GM19238 (cell line): Measurements from ENCODE around the gene HSH2D.
A peak's percentile ranks its signal among the peaks of the same experiment; 100 is the strongest.
"Not testable (repeated sequence)": the region's sequence is repeated elsewhere in the genome, so short reads cannot be mapped to it uniquely, and the experiment has no call there.

Source experiments
- DNase-seq: peaks from one replicate; pipeline ENCODE4 v3.0.0; 2011; ENCODE audit warnings: low spot score; ENCODE audit not compliant: insufficient read length

Gene HSH2D

GRCh38 chr19:16154557-16154956 lies 11.1 kb downstream of the HSH2D start:
- no peak for DNase-seq

- DNase-seq, result no peak
Observed at GRCh38 chr19:16155128-16155527, 11.6 kb downstream of the HSH2D start.

- DNase-seq, result no peak
Observed at GRCh38 chr19:16156904-16157303, 13.4 kb downstream of the HSH2D start.

GRCh38 chr19:16157601-16158000 lies 14.1 kb downstream of the HSH2D start:
- no peak for DNase-seq

- no peak for DNase-seq
Observed at GRCh38 chr19:16159655-16160054, 16.2 kb downstream of the HSH2D start.

GRCh38 chr19:16160445-16160942 lies 17.0 kb downstream of the HSH2D start:
- DNase-seq, result no peak

GRCh38 chr19:16160943-16161560 lies 17.6 kb downstream of the HSH2D start:
- DNase-seq, result no peak

GRCh38 chr19:16161840-16162239 lies 18.4 kb downstream of the HSH2D start:
- no peak for DNase-seq

- no peak for DNase-seq
Observed at GRCh38 chr19:16164222-16164890, 20.9 kb downstream of the HSH2D start.

GRCh38 chr19:16166417-16166816 lies 22.9 kb downstream of the HSH2D start:
- DNase-seq, result no peak

GRCh38 chr19:16167055-16167454 lies 23.6 kb downstream of the HSH2D start:
- no peak for DNase-seq

- no peak for DNase-seq
Observed at GRCh38 chr19:16168465-16169081, 25.1 kb downstream of the HSH2D start.

GRCh38 chr19:16170134-16170533 lies 26.6 kb downstream of the HSH2D start:
- DNase-seq, result no peak

GRCh38 chr19:16175954-16176353 lies 32.5 kb downstream of the HSH2D start:
- no peak for DNase-seq

- not testable (repeated sequence) for DNase-seq
Observed at GRCh38 chr19:16178866-16179265, 35.4 kb downstream of the HSH2D start.

- no peak for DNase-seq
Observed at GRCh38 chr19:16180611-16181010, 37.1 kb downstream of the HSH2D start.

GRCh38 chr19:16184665-16185122 lies 41.2 kb downstream of the HSH2D start:
- no peak for DNase-seq

GRCh38 chr19:16185123-16185767 lies 41.8 kb downstream of the HSH2D start, which contains the start of gene FAM32A:
Gene FAM32A, plus strand, starts transcription at chr19:16185410. Its CDS starts 33 bp downstream, at chr19:16185443.
- peak; percentile 99 for DNase-seq

- DNase-seq, result no peak
Observed at GRCh38 chr19:16185768-16186123, 42.3 kb downstream of the HSH2D start.

GRCh38 chr19:16188521-16188920 lies 45.0 kb downstream of the HSH2D start:
- DNase-seq, result no peak

- DNase-seq, result no peak
Observed at GRCh38 chr19:16190198-16190597, 46.7 kb downstream of the HSH2D start.

- DNase-seq, result no peak
Observed at GRCh38 chr19:16190736-16191135, 47.3 kb downstream of the HSH2D start.
